ENCODE measurements around the gene PPP2R2B.

PPP2R2B gene

GRCh38 chr5:146880966-146881365 lies 2.4 kb upstream of the PPP2R2B start:
- DNase-seq (ENCODE audit: low read depth, low spot score): no peak
- no peak overlapping the region for H3K4me3 ChIP-seq (ENCODE audit: low read depth, low read length)
- in situ Hi-C loops (cut with HindIII; ENCODE audit: low sequenced_read_pairs): no loop called here
- no peak for TF ChIP-seq CTCF (IDR thresholded peaks at IDR 0.05; ENCODE audit: low read depth, low read length)

DNA sequence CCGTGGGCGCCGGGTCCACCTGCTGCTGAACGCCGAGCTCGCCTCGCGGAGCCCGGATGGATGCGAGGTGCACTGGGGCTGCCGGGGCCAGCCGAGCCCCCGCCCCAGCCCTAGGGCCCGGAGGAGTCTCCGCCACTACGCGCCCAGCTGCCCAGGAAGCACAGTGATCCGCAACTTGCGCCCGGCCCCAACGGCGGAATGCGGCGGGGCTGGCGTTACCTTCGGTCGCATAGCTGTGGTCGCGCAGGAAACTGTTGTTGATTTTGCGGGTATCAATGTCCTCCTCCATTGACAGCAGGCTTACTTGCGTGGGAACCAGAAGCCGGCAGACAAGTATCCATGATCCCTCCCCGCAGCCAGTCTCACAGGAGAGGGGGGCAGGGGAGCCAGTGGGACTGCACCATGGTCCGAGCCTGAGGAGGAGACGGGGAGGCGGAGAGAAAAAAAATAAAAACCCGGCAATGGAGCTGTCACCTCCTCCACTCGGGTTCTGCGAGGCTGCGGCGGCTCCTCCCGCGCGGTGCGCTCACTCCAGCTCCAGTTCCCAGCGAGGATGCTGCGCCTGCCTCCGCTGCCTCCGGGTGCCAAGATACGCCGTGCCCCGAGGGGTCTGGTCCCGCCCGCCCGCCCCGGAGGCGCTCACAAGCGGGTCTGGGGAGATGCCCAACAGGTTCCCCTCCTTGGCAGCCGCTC lies 628 bp downstream of the PPP2R2B start:
- in situ Hi-C loops (cut with HindIII; ENCODE audit: low sequenced_read_pairs): no loop called here
- peak overlapping the region; percentile 59 for H3K4me3 ChIP-seq (ENCODE audit: low read depth, low read length)
- DNase-seq (ENCODE audit: low read depth, low spot score): peak; percentile 23
- no peak for TF ChIP-seq CTCF (IDR thresholded peaks at IDR 0.05; ENCODE audit: low read depth, low read length)

- TF ChIP-seq CTCF (IDR thresholded peaks at IDR 0.05; ENCODE audit: low read depth, low read length): no peak
- peak overlapping the region; percentile 59 for H3K4me3 ChIP-seq (ENCODE audit: low read depth, low read length)
- DNase-seq (ENCODE audit: low read depth, low spot score): no peak
- in situ Hi-C loops (cut with HindIII; ENCODE audit: low sequenced_read_pairs): no loop called here
Measured at GRCh38 chr5:146877178-146877681, 1.3 kb downstream of the PPP2R2B start.

DNA sequence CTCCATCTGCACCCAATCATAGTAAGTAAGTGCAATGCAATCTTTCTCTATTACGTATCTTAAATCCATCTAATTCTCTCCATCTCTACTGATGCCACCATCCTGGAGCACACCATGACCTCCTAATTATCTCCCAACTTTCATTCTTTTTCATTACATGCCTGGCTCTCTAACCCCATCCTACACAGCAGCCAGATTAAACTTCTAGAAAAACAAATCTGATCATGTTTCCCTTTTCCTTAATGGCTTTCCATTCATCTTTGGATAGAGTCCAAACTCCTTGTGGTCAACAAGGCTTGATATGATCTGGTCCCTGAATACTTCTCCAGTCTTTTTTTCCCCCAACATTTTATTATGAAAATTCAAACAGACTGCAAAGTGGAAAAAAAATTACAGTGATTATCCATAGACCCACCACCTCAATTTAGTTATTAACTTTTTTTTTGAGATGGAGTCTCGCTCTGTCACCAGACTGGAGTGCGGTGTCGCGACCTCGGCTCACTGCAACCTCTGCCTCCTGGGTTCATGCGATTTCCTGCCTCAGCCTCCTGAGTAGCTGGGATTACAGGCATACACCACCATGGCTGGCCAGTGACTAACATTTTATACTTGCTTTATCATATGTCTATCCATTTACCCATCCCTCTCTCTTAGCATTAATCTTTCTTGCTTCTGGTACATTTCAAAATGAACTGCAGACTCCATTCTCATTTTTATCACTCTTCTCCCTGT lies 5.2 kb downstream of the PPP2R2B start:
- DNase-seq (ENCODE audit: low read depth, low spot score): peak; percentile 40
- H3K4me3 ChIP-seq (ENCODE audit: low read depth, low read length): no peak overlapping the region
- in situ Hi-C loops (cut with HindIII; ENCODE audit: low sequenced_read_pairs): no loop called here
- no peak for TF ChIP-seq CTCF (IDR thresholded peaks at IDR 0.05; ENCODE audit: low read depth, low read length)

DNA sequence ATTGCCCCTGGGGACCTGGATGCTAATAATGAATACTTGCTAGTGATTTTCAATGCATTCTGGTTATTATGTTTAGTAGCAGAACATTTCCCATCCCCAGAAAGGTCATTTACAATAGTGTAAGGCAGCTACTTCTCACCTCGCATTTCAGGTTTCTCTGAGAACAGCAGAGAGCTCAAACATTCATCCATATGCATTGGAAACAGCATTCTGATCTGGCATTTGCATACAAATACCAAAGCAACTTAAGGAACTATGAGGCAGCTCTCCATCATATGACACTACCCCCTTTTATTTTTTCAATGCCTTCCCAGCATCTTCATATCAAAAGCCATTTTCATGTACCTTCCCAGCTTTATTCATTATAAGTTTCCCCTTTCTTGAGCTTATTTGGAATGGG lies 6.4 kb downstream of the PPP2R2B start:
- in situ Hi-C loops (cut with HindIII; ENCODE audit: low sequenced_read_pairs): no loop called here

More for the DNA sequence above, 6.4 kb downstream of the PPP2R2B start:
- H3K4me3 ChIP-seq (ENCODE audit: low read depth, low read length): no peak overlapping the region
- no peak for TF ChIP-seq CTCF (IDR thresholded peaks at IDR 0.05; ENCODE audit: low read depth, low read length)
- DNase-seq (ENCODE audit: low read depth, low spot score): no peak
